ENCODE results near the gene CATSPERB. TPM values are rescaled to one million over a fixed set of nuclear protein-coding genes. Genes with fewer than 3 reads are reported as not detected.

Gene CATSPERB
- total and polyA plus RNA-seq, 9 of the 15 experiments (the other 6 are each of a cell fraction or from before 2014, with no cell fraction given) = 0.05 to 1.4 (median 0.89) TPM

- no peaks in the 10 kb centered on the region for H4K20me1 ChIP-seq (replicated peaks; ENCODE audit: control insufficient read depth, insufficient read depth, low read length)
- CTCF ChIA-PET (ENCODE audit: low intra/inter-chr PET ratio) = no interaction called here
- no peaks in the 10 kb centered on the region for H3K36me3 ChIP-seq (ENCODE audit: control insufficient read depth, insufficient read depth, low read length)
- H3K27ac ChIP-seq (ENCODE audit: extremely low read depth, low read depth, low read length) = no peak overlapping the region
- in situ Hi-C loops (cut with MboI) = no loop called here
- DNase-seq (ENCODE audit: extremely low read depth in 1 of 4, low spot score in 3 of 4) = no peak
- H3K79me2 ChIP-seq (ENCODE audit: control insufficient read depth, insufficient read depth, low read length) = no peaks in the 10 kb centered on the region
- no peak overlapping the region for H2AFZ ChIP-seq (ENCODE audit: low read depth, low read length)
- H3K9ac ChIP-seq (ENCODE audit: insufficient read depth in 1 of 2, low read depth in 2 of 2, low read length in 2 of 2) = no peak overlapping the region
- TF ChIP-seq RBM17 (IDR thresholded peaks at IDR 0.05; ENCODE audit: borderline replicate concordance, low read depth, low read length) (no peak), ZNF133 (CRISPR knock-in tag; IDR thresholded peaks at IDR 0.05) (no peak), TCF7L2 (IDR thresholded peaks at IDR 0.05; ENCODE audit: low read depth, low read length) (no peak), ZNF174 (CRISPR knock-in tag; IDR thresholded peaks at IDR 0.05) (no peak), EZH2 (IDR thresholded peaks at IDR 0.05; ENCODE audit: borderline replicate concordance, low read depth, low read length) (no peak), CREB3L1 (IDR thresholded peaks at IDR 0.05; ENCODE audit: borderline replicate concordance, low read depth) (no peak), JUNB (CRISPR knock-in tag; conservative IDR thresholded peaks at IDR 0.05) (no peak), MTA2 (IDR thresholded peaks at IDR 0.05; ENCODE audit: low read depth) (no peak)
- H3K4me3 ChIP-seq = no peak overlapping the region
- WGBS (ENCODE audit: insufficient coverage, low coverage, missing lambda C conversion rate) = 73% methylated on average over 2 of the region's 2 CpGs
- no peaks in the 10 kb centered on the region for H3K9me1 ChIP-seq (ENCODE audit: control insufficient read depth, insufficient read depth, low read length)
- POLR2A ChIA-PET = no interaction called here
- BruUV-seq (replicated peaks) = no TSS peak
- intact Hi-C loops (cut with micrococcal nuclease) = no loop called here
- no peaks in the 10 kb centered on the region for H3K9me3 ChIP-seq (replicated peaks; ENCODE audit: control insufficient read depth, insufficient read depth, low read depth, low read length)
- no peak for FAIRE-seq
- H3K4me1 ChIP-seq (replicated peaks in 1 of 2; ENCODE audit: control insufficient read depth in 2 of 2, insufficient read depth in 2 of 2, low read length in 2 of 2) = peaks cover 0 to 15% of the 10 kb centered on the region in 2 experiments; a peak in 4 of 5 replicates
- no peak for ATAC-seq
- no peak overlapping the region for H3K4me2 ChIP-seq (ENCODE audit: insufficient read depth, low read length)
- H3K27me3 ChIP-seq (ENCODE audit: control insufficient read depth in 2 of 2, insufficient read depth in 2 of 2, low read length in 2 of 2) = no peaks in the 10 kb centered on the region
Observed at GRCh38 chr14:91778217-91778616, 46.3 kb upstream of the CATSPERB start.
